HG03159 (cell line): Measurements from ENCODE around the gene OAF.

Source experiments
- ATAC-seq: cut with Tn5 transposase; IDR thresholded peaks from one replicate; pipeline ENCODE4 v1.9.1; 2021; ENCODE audit warnings: mild to moderate bottlenecking, moderate library complexity; ENCODE audit not compliant: unreplicated experiment

The OAF gene

GRCh38 chr11:120183701-120184141 is 27.1 kb upstream of the OAF start:
- ATAC-seq = no peak

- ATAC-seq = no peak
Measured at GRCh38 chr11:120184371-120184945, 26.4 kb upstream of the OAF start.

- no peak for ATAC-seq
Measured at GRCh38 chr11:120184946-120185705, 25.7 kb upstream of the OAF start.

GRCh38 chr11:120185706-120186455 is 25.0 kb upstream of the OAF start:
- ATAC-seq = no peak

GRCh38 chr11:120186456-120186773 is 24.4 kb upstream of the OAF start:
- no peak for ATAC-seq

- ATAC-seq = no peak
Measured at GRCh38 chr11:120186774-120187591, 23.8 kb upstream of the OAF start.

GRCh38 chr11:120188371-120188770 is 22.5 kb upstream of the OAF start:
- no peak for ATAC-seq

GRCh38 chr11:120188811-120189455 is 21.9 kb upstream of the OAF start:
- no peak for ATAC-seq

- no peak for ATAC-seq
Measured at GRCh38 chr11:120191058-120191457, 19.8 kb upstream of the OAF start.

GRCh38 chr11:120192831-120193625 is 17.8 kb upstream of the OAF start:
- no peak for ATAC-seq

GRCh38 chr11:120194166-120194565 is 16.7 kb upstream of the OAF start:
- no peak for ATAC-seq

GRCh38 chr11:120195601-120196320 is 15.1 kb upstream of the OAF start:
- ATAC-seq = no peak

- ATAC-seq = no peak
Measured at GRCh38 chr11:120196826-120197225, 14.0 kb upstream of the OAF start.

GRCh38 chr11:120197251-120197891 is 13.5 kb upstream of the OAF start:
- no peak for ATAC-seq

- no peak for ATAC-seq
Measured at GRCh38 chr11:120197977-120198376, 12.9 kb upstream of the OAF start.

- no peak for ATAC-seq
Measured at GRCh38 chr11:120198403-120198786, 12.4 kb upstream of the OAF start.

- ATAC-seq = no peak
Measured at GRCh38 chr11:120198787-120199469, 11.9 kb upstream of the OAF start.

GRCh38 chr11:120199613-120200012 is 11.2 kb upstream of the OAF start:
- no peak for ATAC-seq
